ENCODE measurements around the gene CFAP107. TPM values are rescaled to one million over a fixed set of nuclear protein-coding genes. Genes with fewer than 3 reads are reported as not detected.

CFAP107 gene
- total RNA-seq, 1 donor from 2014 or later: not detected

DNA sequence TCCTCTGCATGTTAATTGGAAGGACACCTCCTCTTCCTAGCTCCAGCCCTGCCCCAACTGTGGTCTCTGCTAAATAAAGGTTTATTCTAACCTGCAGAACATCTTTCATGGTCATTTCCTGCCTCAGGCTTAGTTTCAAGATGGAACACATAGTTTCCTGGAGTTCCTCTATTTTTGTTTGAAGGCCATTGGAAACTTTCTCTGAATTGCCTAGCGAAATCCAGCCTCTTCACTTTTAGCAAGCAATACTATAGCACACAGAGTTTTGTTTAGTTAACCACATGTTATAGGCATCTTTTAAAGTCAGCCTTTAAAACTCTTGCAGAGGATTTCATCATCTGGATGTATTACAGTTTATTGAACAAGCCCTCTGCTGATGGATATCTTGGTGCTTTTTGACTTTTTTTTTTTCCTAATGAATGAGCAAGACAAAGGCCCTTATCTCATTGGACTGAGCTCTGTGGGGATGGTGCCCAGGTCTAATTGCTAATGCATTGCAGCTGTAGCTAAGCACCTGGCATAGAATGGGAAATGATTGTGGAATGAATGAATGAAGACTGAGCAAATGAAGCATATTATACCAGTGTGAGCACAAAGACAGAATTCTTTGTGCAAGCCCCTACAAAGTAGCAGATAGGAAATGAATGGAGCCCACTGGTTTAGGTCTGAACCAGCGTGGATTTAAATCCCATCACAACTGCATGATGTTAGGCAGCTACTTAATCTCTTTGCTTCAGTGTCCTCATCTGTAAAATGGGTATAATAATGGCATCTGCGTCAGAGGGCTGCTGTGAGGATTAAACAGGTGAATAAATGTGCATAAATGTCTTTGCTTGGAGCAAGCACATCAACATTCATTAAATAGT lies 641 bp upstream of the CFAP107 start:
- H3K9me3 ChIP-seq (ENCODE audit: low read depth): peaks cover 3% of the 10 kb centered on the region
- Mint-ChIP-seq H3K9me3 (peaks cover 15% of the 10 kb centered on the region), H3K27me3 (ENCODE audit: insufficient read depth, low read depth) (peaks cover 2% of the 10 kb centered on the region), H3K36me3 (no peaks in the 10 kb centered on the region), H3K27ac (no peak overlapping the region), H3K4me1 (no peaks in the 10 kb centered on the region), H3K4me3 (no peak overlapping the region)
- H3K4me3 ChIP-seq: no peak overlapping the region
- no peaks in the 10 kb centered on the region for H3K27me3 ChIP-seq
- no peaks in the 10 kb centered on the region for H3K36me3 ChIP-seq
- H3K79me2 ChIP-seq (ENCODE audit: low read depth): no peaks in the 10 kb centered on the region
- no peaks in the 10 kb centered on the region for H3K4me1 ChIP-seq
- H2AFZ ChIP-seq (replicated peaks): no peak overlapping the region
- H4K20me1 ChIP-seq (ENCODE audit: low read depth): no peaks in the 10 kb centered on the region
- H3K27ac ChIP-seq: no peak overlapping the region
- H3F3A ChIP-seq (ENCODE audit: low read depth): no peaks in the 10 kb centered on the region
- no peak for DNase-seq (ENCODE audit: low spot score)
- no peak overlapping the region for H3K9ac ChIP-seq
- TF ChIP-seq EZH2phosphoT487 (IDR thresholded peaks at IDR 0.05) (no peak), EZH2 (IDR thresholded peaks at IDR 0.05) (no peak)
- TF ChIP-seq, protein P1, sequence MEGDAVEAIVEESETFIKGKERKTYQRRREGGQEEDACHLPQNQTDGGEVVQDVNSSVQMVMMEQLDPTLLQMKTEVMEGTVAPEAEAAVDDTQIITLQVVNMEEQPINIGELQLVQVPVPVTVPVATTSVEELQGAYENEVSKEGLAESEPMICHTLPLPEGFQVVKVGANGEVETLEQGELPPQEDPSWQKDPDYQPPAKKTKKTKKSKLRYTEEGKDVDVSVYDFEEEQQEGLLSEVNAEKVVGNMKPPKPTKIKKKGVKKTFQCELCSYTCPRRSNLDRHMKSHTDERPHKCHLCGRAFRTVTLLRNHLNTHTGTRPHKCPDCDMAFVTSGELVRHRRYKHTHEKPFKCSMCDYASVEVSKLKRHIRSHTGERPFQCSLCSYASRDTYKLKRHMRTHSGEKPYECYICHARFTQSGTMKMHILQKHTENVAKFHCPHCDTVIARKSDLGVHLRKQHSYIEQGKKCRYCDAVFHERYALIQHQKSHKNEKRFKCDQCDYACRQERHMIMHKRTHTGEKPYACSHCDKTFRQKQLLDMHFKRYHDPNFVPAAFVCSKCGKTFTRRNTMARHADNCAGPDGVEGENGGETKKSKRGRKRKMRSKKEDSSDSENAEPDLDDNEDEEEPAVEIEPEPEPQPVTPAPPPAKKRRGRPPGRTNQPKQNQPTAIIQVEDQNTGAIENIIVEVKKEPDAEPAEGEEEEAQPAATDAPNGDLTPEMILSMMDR (IDR thresholded peaks at IDR 0.05): no peak
- H3K4me2 ChIP-seq: no peak overlapping the region

DNA sequence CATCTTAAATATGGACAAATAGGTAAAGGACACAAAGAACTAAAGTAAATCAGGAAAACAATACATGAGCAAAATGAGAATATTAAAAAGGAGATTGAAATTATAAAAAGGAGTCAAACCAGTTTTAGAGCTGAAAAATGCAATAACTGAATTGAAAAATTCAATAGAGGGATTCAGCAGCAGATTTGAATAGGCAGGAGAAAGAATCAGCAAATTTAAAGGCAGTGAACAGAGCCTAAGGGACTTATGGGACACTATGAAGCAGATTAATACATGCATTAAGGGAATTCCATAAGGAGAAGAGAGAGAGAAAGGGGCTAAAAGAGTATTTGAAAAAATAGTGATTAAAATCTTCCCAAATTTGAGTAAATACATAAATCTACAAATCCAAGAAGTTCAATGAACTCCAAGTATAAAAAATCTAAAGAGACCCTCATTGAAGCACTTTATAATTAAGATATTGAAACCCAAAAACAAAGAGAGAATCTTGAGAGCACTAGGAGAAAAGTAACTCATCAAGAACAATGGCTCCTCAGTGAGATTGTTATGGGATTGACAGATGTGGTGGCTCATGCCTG lies 2.9 kb downstream of the CFAP107 start:
- Mint-ChIP-seq H3K36me3 (no peaks in the 10 kb centered on the region), H3K4me3 (no peak overlapping the region), H3K9me3 (peaks cover 15% of the 10 kb centered on the region), H3K27me3 (ENCODE audit: insufficient read depth, low read depth) (peaks cover 2% of the 10 kb centered on the region), H3K27ac (no peak overlapping the region), H3K4me1 (no peaks in the 10 kb centered on the region)
- Histone ChIP-seq H3K36me3 (no peaks in the 10 kb centered on the region), H3K4me3 (no peak overlapping the region), H3K27ac (no peak overlapping the region), H3K79me2 (ENCODE audit: low read depth) (no peaks in the 10 kb centered on the region), H3K4me2 (no peak overlapping the region), H4K20me1 (ENCODE audit: low read depth) (no peaks in the 10 kb centered on the region), H3F3A (ENCODE audit: low read depth) (no peaks in the 10 kb centered on the region), H3K27me3 (no peaks in the 10 kb centered on the region), H3K9ac (no peak overlapping the region), H3K9me3 (ENCODE audit: low read depth) (peaks cover 3% of the 10 kb centered on the region), H3K4me1 (no peaks in the 10 kb centered on the region), H2AFZ (replicated peaks) (no peak overlapping the region)
- DNase-seq (ENCODE audit: low spot score): no peak
- TF ChIP-seq EZH2phosphoT487 (IDR thresholded peaks at IDR 0.05) (no peak), EZH2 (IDR thresholded peaks at IDR 0.05) (no peak)
- TF ChIP-seq, protein P1 (IDR thresholded peaks at IDR 0.05): no peak

DNA sequence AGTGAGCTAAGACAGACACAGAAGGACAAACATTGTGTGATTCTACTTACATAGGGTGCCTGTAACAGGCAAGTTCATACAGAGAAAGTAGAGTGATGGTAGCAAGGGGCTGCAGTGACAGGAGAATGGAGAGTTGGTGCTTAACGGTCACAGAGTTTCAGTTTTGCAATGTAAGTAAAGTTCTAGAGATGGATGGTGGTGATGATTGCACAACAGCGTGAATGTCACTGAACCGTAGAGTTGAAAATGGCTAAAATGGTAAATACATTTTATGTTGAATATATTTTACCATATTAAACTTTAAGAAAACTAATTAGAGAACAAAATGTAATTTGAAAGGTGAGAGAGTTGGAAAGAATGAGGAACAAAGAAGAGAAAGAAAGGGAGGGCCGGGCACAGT lies 8.7 kb downstream of the CFAP107 start:
- Histone ChIP-seq H3F3A (ENCODE audit: low read depth) (no peaks in the 10 kb centered on the region), H3K27ac (no peak overlapping the region), H4K20me1 (ENCODE audit: low read depth) (no peaks in the 10 kb centered on the region), H3K4me3 (no peak overlapping the region), H3K27me3 (no peaks in the 10 kb centered on the region), H3K36me3 (no peaks in the 10 kb centered on the region), H2AFZ (replicated peaks) (no peak overlapping the region), H3K4me2 (no peak overlapping the region), H3K79me2 (ENCODE audit: low read depth) (no peaks in the 10 kb centered on the region), H3K9me3 (ENCODE audit: low read depth) (no peaks in the 10 kb centered on the region), H3K4me1 (no peaks in the 10 kb centered on the region), H3K9ac (no peak overlapping the region)
- no peak for DNase-seq (ENCODE audit: low spot score)
- H3K9me3 Mint-ChIP-seq: peaks cover under 1% of the 10 kb centered on the region
- H3K4me3 Mint-ChIP-seq: no peak overlapping the region
- no peaks in the 10 kb centered on the region for H3K36me3 Mint-ChIP-seq
- no peaks in the 10 kb centered on the region for H3K4me1 Mint-ChIP-seq
- no peak overlapping the region for H3K27ac Mint-ChIP-seq
- H3K27me3 Mint-ChIP-seq (ENCODE audit: insufficient read depth, low read depth): peaks cover 2% of the 10 kb centered on the region
- TF ChIP-seq, protein P1 (IDR thresholded peaks at IDR 0.05): no peak
- TF ChIP-seq EZH2 (IDR thresholded peaks at IDR 0.05): no peak
- TF ChIP-seq EZH2phosphoT487 (IDR thresholded peaks at IDR 0.05): no peak
